GM19043 (cell line): ENCODE results near the gene MSRB2.
A peak's percentile ranks its signal among the peaks of the same experiment; 100 is the strongest.
"Not testable (repeated sequence)": the region's sequence is repeated elsewhere in the genome, so short reads cannot be mapped to it uniquely, and the experiment has no call there.

Experiments used
- ATAC-seq: cut with Tn5 transposase; IDR thresholded peaks from one replicate; pipeline ENCODE4 v1.9.1; 2021; ENCODE audit warnings: low read depth; ENCODE audit not compliant: unreplicated experiment

The MSRB2 gene

DNA sequence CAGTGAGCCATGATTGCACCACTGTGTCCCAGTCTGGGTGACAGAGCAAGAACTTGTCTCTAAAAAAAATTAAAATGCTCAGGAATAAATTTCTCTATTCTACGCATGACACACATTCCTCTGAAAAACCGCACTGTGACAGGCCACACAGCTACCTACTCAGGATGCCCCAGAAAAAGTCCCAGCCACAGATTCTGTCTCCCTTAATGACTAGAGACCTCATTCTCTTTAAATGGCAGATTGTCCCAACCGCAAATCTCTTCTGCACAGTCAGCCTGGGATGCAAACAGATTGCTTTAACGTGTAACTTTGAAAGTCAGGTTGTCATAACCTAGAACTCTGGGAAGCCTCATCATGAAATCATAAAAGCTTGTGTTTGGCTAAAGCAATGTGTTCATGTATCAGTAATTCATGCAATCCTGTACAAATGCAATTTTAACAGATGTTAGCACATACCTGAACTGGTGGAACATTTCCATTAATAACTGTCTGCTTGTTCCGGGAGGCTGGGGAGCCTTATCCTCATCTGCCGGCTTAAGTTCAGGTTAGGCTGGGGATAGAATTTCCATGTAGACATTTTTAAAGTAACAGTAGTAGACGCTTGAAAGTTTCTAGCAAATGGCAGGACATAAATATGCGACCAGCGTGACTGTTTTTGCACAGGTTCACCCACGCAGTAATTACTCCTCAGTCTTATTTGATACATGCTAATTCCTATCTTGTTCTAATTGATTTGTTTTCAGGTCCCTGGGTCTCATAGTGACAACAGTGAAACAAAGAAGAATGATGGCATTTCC lies 26.2 kb upstream of the MSRB2 start:
- no peak for ATAC-seq

DNA sequence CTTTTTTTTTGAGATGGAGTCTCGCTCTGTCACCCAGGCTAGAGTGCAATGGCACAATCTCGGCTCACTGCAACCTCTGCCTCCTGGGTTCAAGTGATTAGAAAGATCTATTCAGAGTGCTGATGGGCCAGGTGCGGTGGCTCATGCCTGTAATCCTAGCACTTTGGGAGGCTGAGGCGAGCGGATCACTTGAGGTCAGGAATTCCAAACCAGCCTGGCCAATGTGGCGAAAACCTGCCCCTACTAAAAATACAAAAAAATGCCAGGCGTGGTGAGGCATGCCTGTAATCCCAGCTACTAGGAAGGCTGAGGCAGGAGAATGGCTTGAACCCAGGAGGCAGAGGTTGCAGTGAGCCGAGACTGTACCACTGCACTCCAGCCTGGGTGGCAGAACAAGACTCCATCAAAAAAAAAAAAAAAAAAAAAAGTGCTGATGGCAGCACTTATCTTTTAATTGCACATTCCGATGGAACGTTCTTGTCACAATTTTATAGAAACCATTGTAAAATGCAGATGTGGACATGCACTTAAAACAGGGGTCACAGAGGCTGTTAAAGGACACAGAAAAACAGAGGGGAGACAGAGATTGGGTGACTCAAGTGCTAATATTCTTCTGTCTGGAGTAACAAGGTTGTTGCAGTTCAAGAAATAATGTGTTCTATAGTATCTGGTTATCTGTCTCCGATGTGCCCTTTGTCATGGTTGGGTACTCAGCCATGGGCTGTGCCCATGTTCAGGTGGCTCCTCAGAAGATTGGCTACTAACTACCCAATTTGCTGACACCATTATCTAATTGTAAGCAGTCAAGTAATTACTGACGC lies 25.1 kb upstream of the MSRB2 start:
- not testable (repeated sequence) for ATAC-seq

DNA sequence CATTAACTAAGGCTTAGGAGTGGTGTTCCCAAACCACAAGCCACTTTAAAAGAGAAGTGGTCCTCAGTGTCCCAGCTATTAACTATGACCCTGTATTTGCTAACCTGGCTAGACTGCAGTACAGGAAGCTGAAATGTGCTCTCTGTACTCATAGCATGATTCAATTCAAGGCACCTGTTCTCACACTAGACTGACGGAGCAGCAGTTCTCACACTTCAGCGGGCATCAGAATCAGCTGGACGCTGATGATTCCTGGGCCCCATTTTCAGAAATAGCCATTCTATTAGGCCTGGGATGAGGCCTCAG lies 24.5 kb upstream of the MSRB2 start:
- ATAC-seq = no peak

DNA sequence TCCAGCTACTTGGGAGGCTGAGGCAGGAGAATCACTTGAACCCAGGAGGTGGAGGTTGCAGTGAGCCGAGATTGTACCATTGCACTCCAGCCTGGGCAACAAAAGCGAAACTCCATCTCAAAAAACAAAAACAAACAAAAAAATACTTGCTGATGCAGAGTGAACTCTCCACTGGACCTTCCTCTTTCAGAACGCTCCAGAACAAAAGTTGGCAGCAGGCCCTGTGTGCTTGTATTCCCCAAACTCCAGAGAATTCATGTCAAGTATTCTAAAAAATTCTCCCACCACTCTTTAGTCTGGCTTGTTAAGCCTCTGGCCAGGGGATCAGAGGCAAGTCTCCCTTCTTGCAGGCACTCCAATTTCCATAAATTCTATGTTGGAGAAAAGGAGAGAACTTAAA lies 22.8 kb upstream of the MSRB2 start:
- not testable (repeated sequence) for ATAC-seq

DNA sequence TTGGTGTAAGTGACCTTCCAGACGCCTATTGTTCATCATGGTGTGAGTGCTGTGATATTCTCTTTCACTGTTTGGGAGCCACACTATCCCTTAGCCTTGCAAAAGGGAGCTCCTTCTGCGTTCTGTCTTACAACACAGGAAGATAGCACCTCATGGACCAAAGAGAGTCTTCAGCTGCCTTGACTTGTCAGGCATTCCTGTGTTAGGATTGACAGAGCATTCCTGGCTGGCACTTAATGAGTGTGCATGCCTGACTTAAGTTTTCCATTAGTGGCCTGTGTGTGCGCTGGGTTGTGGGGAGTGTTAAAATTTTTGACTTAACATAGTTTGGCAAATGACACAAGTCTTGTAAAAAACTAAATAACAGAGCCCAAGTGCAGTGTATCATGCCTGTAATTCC lies 21.9 kb upstream of the MSRB2 start:
- no peak for ATAC-seq

DNA sequence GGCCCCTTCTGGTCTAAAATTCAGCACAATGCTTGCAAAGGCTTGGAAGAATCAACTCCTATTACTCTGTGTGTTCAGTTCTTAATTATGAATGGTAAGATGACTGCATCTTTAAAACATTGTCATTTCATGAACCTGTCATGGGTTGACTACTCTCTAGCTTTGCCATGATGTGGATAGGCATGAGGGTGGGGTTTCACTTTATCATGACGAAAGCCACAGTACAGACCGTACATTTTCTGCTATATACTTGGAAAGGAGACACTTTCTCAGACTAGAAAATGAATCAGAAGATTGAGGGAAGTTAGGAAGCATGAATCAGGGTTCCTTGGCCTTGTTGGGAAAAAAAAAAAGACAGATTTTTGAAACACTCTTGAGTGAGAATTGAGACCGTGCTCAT lies 19.7 kb upstream of the MSRB2 start:
- ATAC-seq = no peak

DNA sequence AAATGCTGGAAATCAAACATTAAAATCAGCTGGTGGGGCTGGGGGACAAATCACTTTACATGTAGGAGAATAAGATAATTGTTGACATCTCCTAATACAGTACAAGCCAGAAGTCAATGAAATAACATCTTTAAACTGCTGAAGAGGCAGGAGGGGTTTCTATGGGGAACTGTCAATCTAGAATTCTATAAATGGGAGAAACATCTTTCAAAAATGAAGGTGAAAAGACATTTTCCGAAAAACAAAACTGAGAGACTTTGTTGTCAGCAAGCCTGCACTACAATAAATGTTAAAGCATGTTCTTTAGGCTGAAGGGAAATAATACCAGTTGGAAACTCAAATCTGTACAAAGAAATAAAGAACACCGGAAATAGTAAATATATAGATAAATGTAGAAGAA lies 17.3 kb upstream of the MSRB2 start:
- ATAC-seq = no peak

DNA sequence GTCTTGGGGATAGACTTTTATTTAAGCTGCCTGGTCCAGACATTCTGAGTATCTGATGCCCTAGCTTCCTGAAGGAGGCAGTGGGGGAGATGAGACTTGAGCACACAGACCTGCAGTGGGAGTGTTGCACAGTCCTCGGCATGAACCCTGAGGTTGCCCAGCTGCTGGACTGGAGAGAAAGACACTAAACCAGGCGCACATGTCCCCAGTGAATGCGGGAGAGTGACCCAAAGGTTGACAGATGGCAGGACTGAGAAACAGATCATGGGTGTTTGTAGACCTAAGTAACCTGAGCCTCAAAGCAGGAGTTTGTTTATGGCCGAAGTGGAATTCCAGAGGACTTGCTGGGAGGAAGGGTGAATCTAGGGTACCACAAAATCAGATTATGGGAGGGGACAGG lies 15.7 kb upstream of the MSRB2 start:
- no peak for ATAC-seq

DNA sequence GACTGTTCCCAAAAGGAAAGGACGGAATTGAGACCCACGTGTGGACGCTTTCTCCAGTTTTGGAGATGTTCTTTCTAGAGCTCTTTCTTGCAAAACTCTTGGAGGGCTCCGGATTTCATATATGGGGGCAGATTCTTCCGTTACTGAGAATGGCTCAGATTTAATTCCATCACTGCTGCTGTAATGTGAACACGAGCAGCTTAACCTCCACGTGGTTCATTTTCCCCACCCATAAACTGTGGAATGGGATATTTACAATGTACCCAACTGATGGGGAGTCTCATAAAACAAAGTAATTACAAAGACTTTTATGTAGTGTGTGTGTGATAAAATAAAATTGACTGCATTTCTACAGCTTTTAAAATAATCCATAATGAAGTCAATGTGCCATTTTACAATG lies 15.1 kb upstream of the MSRB2 start:
- no peak for ATAC-seq

DNA sequence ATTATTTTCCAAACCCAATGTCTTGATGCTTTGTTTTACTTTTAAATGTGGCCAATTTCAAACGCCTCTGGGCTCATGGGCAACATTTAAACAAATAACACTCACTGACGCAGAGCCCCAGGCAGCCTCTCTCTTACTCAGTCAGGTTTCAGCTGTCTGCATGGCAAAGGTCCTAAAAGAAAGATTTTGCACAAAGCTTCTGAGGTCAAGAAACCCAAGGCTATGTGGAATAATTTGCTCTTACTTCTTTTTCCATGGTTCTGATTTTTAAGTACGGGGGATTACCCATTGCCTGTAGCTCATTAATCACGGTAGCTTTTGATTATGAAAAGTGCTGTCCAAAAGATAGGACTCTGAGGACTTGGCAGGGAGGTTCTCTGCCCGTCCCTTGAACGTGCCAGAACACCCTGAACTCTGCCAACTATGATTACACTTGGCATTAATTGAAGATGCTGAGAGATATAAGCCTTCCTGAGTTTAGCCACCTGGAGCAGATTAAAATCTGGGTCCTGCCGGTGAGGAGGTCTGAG lies 14.1 kb upstream of the MSRB2 start:
- ATAC-seq = no peak

DNA sequence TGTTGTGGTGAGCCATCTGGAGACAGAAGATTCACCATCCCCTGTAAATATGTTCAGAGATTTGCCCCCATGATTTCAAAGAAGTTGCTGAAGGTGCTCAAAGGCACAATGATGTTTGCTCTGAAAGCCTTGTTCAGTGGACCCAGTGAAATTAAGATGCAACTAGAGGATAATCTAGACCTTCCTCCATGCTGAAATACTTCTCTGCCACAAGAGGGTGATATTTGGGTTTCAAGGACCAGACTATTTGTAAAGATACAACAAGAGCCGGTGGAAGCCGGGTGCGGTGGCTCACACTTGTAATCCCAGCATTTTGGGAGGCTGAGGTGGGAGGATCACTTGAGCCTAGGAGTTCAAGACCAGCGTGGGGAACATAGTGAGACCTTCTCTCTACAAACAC lies 13.5 kb upstream of the MSRB2 start:
- no peak for ATAC-seq

DNA sequence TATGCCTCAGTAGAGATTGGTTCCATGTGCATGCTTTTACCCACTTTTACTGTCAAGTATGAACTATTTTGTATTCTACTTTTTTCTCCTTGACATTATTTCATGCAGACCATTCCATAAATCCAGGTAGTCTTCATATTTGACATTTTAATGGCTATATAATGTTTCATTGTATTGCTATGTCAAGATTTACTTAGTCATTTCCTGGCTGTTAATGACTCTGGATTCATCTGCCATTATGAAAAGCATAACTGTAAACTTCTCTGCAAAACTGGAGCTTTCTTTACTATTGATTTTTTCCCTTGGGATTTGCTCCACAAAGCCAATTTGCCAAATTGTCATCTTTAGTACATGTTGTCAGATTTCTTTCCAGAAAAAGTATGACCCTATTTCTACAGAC lies 6.8 kb upstream of the MSRB2 start:
- ATAC-seq = no peak

DNA sequence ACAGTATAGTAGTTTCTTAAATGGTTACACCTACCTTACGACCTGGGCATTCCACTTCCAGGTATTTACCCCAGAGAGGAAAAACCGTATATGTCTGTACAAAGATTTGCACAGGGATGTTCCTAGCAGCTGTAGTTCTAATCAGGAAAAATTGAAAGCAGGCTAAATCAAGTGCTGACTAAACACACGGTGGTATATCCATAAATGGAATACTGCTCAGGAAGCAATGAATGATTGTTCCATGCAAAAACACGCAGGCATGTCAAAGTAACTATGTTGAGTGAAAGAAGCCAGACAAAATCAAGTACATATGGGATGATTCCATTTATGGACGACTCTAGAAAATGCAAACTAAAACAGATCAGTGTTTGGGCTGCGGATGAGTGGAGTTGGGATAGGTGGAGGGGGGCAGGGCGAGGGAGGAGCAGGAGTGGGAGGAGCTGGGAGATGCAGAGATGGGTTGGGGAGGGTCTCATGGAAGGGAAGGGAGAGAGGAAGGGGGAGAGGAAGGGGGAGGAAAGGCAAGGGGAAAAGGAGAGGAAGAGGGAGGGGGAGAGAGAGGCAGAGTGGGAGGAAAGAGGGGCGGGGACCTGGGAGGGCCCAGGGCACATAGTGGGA lies 484 bp upstream of the MSRB2 start:
- ATAC-seq = no peak

DNA sequence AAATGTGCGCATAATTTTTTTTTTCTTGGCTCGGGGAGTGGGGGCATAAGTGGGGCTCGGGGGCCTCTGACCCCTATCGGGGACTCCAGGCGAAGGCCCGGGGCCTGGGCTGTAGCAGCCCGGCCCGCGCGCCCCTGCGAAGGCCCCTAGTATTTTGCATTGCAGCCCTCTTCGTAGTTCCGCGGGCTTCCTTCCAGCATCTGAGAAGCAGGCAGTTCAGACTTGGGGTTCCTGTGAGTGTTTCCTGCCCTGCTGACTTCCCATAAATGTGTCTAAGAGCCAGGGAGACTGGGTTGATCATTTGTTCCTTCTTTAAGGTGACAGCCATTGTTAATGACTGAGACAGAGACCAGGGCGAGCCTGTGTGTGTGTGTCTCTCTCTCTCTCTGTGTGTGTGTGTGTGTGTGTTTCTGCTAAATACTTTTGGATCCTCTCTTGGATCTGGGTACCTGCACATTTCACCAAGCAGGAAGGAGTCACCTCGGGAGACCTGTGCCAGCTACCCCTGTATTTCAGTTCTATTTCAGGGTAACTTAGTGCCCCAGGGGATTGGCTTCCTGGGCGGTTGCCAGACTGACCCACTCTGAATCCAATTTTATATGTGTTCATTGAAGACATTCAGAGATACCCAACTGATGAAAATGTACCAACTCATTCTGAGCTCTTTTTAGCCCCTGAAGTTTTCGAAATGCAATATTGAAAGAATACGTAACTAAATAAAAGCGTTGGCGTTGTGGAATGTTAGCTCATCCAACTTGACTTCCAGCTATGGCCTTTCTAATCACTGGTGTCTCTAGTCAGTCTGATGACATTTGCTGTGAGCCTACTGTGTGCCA lies 805 bp downstream of the MSRB2 start:
- peak; percentile 44 for ATAC-seq

DNA sequence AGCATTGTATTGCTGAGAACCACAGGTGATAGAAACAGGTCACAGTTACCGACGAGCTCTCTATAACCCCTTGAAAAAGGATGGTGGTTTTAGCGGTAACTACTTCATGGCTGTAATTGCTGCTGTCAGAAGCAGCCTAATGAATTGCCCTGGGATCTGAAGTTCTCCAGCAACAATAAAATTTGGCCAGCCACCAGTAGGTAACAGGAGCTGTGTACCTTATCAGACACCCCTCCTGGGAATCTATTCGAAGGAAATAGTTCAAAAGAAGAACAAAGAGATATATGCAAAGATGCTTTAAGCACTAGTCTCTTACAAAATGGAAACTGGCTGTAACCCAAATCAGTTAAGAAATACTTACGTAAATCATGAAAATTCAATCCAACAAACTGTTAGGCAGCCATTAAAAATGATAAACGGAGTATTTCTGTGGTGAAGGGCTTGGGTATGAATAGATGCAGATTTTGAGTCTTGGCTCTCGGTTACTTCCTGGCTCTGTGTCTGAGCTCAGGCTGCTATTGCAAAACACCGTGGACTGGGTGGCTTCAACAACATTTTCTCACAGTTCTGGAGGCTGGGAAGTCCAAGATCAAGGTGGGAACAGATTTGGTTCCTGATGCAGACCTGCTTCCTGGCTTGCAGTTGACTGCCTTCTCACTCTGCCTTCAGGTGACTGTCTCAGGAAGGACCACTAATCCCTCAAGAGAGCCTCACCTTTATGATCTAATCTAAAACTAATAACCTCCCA lies 1.6 kb downstream of the MSRB2 start:
- no peak for ATAC-seq

DNA sequence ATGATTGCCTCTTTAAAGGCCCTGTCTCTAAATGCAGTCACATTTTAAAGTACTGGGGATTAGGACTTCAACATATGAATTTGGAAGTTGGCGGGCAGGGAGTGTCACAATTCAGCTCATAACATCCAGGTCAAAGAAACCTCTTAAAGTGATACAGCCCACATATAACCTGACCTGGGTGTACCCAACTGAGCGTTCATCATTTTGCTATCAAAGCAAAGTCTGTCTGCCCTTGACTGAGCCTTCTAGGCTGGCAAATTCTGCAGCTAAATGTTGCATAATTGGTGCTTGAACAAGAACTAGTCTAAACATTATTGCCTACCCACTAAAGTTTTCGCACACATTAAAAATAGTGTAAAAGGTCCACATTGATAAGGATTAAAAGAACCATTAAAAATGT lies 3.7 kb downstream of the MSRB2 start:
- no peak for ATAC-seq

DNA sequence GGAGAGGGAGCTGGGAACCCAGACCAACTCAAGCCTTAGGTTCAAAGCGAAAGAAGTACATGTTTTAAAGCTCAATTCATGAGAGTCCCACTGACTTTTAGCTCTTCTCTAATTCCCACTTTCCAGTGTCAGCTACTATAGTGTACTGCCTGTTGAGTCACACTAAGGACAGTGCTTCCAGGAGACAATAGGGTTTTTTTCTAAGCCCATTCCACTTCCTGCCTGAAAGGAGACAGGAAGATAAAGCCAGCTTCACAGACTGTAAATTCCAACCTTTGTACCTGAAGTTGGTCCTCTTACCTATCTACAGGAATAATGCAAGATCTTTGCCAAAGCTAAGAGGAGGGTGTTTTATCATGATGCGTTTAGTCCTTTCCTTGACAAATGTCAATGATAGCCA lies 4.4 kb downstream of the MSRB2 start:
- ATAC-seq = no peak

DNA sequence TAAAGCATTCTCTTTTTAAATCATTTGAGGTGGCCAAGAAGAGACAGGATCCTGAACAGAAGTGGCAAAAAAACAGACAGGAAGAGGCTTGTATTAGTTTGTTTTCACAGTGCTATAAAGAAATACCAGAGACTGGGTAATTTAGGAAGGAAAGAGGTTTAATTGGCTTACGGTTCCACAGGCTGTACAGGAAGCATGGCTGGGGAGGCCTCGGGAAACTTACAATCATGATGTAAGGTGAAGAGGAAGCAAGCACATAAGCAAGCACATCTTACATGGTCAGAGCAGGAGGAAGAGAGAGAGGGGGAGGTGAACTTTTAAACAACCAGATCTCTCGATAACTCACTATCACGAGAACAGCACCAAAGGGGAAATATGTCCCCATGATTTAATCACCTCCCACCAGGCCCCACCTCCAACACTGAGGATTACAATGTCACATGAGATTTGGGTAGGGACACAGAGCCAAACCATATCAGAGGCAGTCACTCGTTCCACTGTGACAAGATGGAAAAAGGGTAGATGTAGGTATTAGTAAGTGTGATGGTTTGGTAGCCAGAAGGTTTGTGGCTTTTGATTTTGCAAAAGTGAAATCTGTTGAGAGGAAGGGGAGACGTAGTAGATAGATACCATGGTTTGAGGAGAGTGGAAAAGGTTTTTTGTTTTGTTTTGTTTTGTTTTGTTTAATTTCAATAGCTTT lies 5.1 kb downstream of the MSRB2 start:
- no peak for ATAC-seq

DNA sequence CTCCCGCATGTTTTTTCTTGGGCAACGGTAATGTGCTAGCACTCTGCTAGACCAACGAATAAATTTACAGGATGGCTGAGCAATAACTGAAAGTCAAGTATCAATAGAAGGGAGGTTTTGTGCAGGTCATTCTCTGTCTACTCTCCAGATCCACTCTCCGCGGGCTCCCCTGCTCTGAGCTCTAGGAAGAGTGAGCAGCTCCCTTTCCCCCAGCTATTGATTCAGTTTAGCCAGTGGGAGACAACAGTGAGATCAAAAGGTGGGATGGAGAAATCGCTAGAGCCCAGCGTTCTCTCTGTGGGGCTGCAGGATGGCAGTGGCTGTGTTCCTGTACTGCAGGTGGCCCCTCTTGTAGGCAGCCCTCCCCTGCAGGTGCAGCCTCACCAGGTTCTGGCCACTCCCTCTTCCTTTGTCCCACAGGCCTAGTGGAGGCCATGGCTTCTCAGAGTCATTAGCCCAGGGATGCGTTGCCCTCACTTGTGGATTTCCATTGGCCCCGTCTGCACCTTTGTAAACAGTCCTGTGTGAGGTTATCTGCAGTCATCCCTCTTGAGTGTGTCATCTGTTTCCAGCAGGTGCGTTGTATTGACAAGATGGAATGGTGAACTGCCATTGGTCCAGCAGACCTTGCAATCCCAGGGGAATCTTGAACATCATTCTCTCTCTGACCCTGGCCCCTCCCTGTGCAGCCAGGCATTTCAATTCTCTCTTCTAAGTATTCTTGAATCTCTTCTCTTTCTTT lies 11.1 kb downstream of the MSRB2 start:
- ATAC-seq = no peak
